ENCODE results near the gene GSTP1.
A peak's percentile ranks its signal among the peaks of the same experiment; 100 is the strongest.

Gene GSTP1

DNA sequence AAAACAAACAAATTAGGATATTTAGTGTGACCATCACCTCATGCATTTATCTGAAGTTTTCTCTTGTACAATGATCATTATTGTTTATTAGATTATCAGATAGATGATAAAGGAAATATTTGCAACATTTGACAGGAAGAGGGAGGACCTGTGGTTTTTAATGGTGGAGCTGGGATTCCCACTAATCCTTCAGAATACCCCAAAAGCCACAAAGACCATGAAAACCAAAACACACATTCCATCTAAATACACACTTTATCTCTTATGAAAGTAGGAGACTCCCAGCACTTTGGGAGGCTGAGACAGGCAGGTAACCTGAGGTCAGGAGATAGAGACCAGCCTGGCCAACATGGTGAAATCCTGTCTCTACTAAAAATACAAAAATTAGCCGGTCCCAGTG lies 15.5 kb downstream of the GSTP1 start:
- no peak for DNase-seq

DNA sequence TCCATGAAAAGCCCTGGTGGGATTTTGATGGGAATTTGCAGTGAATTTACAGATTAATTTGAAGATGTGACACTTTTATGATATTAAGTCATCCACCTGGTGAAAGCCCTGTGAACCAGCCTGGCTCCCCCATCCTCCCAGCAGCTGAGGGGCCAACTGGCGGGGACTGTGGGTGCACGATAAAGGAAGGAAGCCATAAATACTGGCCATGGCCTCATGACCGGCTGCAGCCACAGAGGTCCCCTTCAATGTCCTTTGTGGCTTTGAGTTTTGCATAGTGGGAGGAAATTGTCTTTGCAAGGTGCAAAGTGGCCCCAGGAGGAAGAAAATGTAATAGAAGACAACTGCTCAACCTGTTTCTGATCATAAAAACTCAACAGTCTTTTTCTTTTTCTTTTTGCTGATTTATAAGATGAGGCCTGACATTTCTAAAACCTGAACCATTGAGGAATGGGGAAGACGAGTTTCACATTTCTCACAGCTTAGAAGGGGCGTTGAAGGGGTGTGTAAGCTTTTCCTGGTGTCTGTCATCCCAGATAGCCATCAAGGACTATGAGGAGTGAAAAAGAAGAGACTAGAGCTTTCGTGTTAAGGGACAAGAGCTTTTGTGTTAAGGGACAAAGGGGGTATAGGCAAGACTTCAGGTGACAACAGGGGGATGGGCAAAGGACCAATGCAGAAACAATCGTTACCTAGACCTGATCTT lies 16.9 kb downstream of the GSTP1 start:
- no peak for DNase-seq

DNA sequence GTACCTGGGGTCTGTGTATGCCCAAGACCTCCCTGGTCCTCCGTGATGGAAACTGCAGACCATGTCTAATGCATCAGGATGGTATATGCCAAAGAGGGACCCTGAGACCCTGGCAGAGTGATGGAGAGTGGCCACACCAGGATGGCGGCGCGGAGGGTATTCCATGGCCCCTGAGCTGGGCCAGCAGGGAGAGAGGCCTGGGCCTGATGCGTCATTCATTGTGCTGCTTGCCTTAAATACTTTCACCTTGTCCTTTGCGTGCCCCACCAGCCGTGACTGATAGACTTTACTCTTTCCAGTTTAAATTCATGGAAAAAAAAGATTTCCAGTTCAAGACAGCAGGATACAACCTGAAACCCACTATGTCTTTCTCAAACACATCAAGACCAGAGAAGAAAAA lies 17.5 kb downstream of the GSTP1 start:
- DNase-seq: no peak

DNA sequence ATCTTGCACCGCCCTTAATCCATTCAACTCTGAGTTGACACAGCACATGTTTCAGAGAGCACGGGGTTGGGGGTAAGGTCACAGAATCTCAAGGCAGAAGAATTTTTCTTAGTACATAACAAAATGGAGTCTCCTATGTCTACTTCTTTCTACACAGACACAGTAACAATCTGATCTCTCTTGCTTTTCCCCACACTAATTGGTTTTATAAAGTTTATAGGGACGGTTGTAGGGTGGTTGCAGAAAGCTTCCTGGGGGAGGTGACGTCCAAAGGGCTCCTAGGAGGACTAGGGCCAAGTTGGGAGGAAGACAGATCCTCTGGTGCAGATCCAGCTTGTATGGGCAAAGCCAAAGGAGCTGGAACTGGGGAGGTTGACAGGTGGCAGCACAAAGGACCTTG lies 20.5 kb downstream of the GSTP1 start:
- DNase-seq: peak; percentile 41

GRCh38 chr11:67604815-67605214 lies 21.2 kb downstream of the GSTP1 start:
- DNase-seq: peak; percentile 91

GRCh38 chr11:67605231-67606011 lies 21.8 kb downstream of the GSTP1 start:
- DNase-seq: peak; percentile 97

- DNase-seq: peak; percentile 63
Measured at GRCh38 chr11:67606093-67606491, 22.5 kb downstream of the GSTP1 start.

DNA sequence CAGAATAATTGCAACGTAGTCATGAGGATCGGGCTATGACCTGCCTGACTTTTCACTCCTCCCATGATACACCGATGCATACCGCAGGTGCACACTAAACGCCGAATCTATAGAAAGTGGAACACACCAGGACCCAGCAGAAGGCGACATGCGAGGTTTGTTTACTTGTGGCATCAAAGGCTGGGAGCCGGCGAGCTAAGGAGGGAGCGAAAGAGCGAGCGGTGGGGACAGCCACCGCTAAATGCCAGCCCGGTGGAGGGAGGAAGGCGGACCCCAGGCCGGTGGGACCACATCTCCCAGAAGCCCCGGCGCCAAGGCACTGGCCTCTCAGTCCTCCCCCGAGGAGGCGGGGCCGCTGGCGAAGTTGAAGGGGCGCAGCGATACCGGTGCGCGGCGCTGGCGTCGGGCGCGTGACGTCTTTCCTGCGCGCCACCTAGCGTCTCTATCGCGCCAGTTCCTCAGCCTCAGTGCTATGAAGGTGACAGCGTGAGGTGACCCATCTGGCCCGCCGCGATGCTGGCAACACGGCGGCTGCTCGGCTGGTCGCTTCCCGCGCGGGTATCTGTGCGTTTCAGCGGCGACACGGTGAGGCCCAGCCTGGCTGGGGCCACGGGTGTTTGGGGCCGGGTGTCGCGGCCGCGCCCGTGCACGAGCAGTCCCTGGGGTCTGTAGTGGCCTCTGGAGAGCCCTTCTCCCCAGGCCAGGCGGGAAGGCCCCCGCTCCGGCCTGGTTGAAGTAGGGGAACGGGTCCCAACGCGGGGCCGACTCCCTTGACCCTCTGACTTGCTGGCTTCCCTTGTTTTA lies 23.1 kb downstream of the GSTP1 start, which contains the start of gene NDUFV1:
TSS of gene NDUFV1 (plus strand) at position 445 of the 804 bp plus-strand sequence. CDS start at position 514, 69 bp downstream.
- DNase-seq: peak; percentile 98

DNA sequence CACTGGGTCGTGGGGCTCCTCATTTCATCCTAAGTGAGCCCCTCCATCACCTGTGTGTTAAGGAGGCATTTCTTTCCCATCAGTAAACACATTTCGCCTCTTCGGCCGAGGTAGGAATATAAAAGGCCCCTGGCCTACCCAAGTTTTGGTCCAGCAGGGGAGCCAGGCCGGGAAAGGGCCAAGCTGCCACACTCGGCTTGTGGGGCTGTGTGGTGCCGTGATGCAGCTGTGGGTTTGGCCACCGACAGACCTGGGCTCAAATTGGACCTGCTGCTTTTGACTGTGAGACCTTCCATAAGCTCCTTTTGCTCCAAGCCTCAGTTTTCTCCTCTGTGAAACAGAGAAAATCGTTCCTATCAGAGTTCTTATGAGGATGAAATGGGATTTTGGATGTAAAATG lies 23.9 kb downstream of the GSTP1 start:
- no peak for DNase-seq

GRCh38 chr11:67608486-67608885 lies 24.9 kb downstream of the GSTP1 start:
- no peak for DNase-seq

DNA sequence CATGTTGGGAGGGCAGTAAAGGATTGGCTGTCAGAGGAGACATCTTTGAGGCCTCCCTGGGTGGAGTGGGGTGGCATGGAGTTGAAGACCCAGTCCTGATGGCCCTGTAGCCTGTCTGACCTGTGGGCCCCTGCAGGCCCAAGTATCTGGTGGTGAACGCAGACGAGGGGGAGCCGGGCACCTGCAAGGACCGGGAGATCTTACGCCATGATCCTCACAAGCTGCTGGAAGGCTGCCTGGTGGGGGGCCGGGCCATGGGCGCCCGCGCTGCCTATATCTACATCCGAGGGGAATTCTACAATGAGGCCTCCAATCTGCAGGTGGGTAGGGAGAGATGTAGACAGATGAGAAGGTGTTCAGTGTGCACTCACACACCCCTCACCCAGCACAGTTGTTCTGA lies 25.7 kb downstream of the GSTP1 start:
- no peak for DNase-seq

GRCh38 chr11:67610302-67610868 lies 26.8 kb downstream of the GSTP1 start:
- DNase-seq: no peak

DNA sequence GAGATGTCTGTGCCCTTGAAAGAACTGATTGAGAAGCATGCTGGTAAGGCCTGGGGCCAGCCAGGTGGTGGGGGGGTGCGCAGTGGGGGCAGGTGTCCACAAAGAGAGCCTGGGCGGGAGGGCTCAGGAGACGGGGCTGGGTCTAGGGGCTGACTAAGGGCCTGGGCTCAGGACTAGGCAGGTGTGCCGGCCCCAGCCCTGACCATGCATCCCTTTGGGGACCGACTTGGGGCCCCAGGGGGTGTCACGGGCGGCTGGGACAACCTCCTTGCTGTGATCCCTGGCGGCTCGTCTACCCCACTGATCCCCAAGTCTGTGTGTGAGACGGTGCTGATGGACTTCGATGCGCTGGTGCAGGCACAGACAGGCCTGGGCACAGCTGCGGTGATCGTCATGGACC lies 27.6 kb downstream of the GSTP1 start:
- no peak for DNase-seq

GRCh38 chr11:67611704-67612587 lies 28.3 kb downstream of the GSTP1 start:
- DNase-seq: no peak

DNA sequence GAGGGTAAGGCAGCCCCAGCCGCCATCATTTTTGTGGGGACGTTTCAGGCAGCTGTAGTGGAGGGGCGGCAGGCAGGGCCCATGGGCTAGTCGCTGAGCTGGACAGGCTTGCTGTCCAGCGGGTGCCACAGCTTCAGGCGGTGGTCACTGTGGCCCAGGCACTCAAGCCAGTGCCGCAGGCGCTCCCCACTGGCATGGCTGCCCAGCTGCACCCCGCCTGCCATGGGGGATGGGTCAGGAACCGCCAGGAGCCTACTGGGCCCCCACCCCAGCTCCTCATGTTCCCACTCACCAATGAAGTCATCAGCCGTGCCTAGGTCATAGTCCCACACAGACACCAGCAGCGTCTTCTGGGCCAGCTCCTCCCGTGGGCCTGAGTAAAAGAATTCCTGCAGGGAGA lies 29.1 kb downstream of the GSTP1 start:
- DNase-seq: no peak

DNA sequence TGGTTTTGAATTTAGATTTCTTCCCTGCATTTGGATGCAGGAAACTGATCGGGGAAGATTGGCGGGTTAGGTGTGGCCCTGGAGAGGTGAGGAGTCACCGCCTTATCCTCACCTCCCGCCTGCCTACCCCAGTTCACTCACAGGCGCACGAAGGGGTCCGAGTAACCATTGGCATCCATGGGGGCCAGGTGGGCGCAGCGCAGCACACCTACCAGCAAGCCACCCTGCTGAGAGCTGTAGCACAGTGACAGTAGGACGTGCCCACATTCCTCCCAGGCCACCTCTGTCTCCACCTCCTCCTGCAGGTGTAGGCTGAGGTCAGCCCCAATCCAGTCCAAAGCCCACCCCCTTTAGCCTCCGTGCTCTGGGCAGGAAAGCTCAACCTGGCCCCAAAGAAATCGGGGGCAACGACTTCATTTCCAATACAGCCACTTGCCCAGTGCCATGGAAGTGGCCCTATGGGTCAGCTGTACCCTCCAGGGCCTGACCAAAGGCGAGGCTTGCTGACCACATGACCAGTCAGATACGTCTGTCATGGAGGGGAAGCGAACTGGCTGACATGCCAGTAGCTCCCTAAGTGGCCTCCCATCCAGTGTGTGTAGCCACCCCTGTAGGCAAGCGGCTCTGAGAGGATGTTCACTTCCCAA lies 29.8 kb downstream of the GSTP1 start:
- no peak for DNase-seq

DNA sequence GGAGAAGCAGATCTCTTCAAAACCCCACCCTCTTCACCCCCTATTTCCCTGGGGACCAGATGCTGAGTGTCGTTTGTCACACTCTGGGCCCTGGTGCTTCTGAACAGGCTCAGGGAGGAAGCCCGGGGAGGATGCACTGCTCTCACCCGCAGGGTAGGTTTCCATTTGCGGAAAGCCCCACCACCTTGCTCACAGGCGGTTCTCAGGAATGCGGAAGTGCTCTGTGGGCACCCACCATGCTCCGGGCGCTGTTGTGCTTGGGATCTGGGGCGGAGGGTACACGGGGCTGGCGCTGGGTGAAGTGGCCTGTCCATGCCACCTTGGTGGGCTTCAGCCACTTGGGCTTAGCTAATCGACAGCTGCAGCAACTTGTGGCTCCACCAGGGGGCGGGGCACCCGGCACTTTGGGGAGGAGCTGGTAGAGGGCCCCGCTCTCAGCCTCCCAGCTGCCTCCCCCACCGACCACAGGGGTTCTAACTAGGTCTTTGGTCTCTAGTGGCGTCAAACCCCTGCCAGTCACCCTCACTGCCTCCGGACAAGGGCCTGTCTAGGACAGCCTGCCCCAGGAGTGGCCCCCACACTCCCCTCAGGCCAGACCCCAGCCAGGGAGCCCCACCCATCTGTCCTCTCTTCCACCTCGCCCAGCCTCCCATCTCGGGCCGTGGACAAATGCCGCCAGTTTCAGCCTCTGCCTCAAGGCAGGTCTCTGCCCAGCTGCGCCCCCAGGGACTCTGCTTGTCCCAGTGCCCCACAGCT lies 30.5 kb downstream of the GSTP1 start:
- peak; percentile 67 for DNase-seq

- peak; percentile 65 for DNase-seq
Measured at GRCh38 chr11:67614730-67615714, 31.4 kb downstream of the GSTP1 start.

- no peak for DNase-seq
Measured at GRCh38 chr11:67615728-67616430, 32.3 kb downstream of the GSTP1 start.

All from NCI-H82 (cell line).